Vagina (tissue), 2 donors: Measurements from ENCODE around the gene PLEKHA6. TPM values are rescaled to one million over a fixed set of nuclear protein-coding genes. Genes with fewer than 3 reads are reported as not detected.

ENCODE experiments used
- DNase-seq, 2 donors: peaks; one replicate each; pipeline ENCODE4 v3.0.0-alpha.2; 2017; ENCODE audit errors: extremely low spot score in 2 of 2
- H3K27ac ChIP-seq: fragments of 200-600 bp; sonication (generic); one replicate; pipeline ENCODE4 v1.5.1; 2019
- H3K27me3 ChIP-seq: fragments of 200-600 bp; sonication (generic); one replicate; pipeline ENCODE4 v1.5.1; 2019
- H3K36me3 ChIP-seq, 2 donors: fragments of 200-600 bp; sonication (generic); one replicate each; pipeline ENCODE4 v1.5.1; 2017 to 2019
- H3K4me1 ChIP-seq: fragments of 200-600 bp; sonication (generic); one replicate; pipeline ENCODE4 v1.5.1; 2019
- H3K4me3 ChIP-seq, 2 donors: fragments of 200-600 bp; sonication (generic); 1 replicate in 1 of 2; 2 replicates in 1 of 2; pipeline ENCODE4 v1.5.1; 2016 to 2019
- H3K9me3 ChIP-seq: fragments of 200-600 bp; sonication (generic); one replicate; pipeline ENCODE4 v1.5.1; 2019
- POLR2A ChIP-seq, 2 donors: fragments of 450-650 bp; IDR thresholded peaks; one replicate each; pipeline ENCODE4 v1.6.1; 2017; ENCODE audit warnings: antibody characterized with exemption in 2 of 2, mild to moderate bottlenecking in 2 of 2, moderate library complexity in 2 of 2
- POLR2AphosphoS5 ChIP-seq, 2 donors: sonication (generic); formaldehyde crosslinking; IDR thresholded peaks; one replicate each; pipeline ENCODE4 v1.9.0; 2017; ENCODE audit warnings: antibody characterized with exemption in 2 of 2, mild to moderate bottlenecking in 2 of 2, low read depth in 1 of 2; ENCODE audit not compliant: insufficient read depth in 1 of 2
- intact Hi-C: fragments of 100-400 bp; cut with DNase I; formaldehyde crosslinking; loops from one replicate; pipeline ENCODE4 v1.15.1; 2023
- total RNA-seq: library from RNA; depleted of rRNA; stranded (reverse); fragments of >200 nt; gene quantifications from one replicate; pipeline ENCODE4 v1.2.3, GENCODE V29; 2016
- TF ChIP-seq, protein P1 (sequence below), 3 experiments: fragments of 450-650 bp in 2 of 3; fragments of 200-600 bp in 1 of 3; sonication (generic) in 1 of 3; IDR thresholded peaks; one replicate each; pipeline ENCODE4 v1.5.1; 2017 to 2019; ENCODE audit warnings: antibody characterized with exemption in 3 of 3, mild to moderate bottlenecking in 2 of 3, moderate library complexity in 2 of 3

Gene PLEKHA6
- total RNA-seq, 1 donor from 2014 or later: 15.0 TPM

DNA sequence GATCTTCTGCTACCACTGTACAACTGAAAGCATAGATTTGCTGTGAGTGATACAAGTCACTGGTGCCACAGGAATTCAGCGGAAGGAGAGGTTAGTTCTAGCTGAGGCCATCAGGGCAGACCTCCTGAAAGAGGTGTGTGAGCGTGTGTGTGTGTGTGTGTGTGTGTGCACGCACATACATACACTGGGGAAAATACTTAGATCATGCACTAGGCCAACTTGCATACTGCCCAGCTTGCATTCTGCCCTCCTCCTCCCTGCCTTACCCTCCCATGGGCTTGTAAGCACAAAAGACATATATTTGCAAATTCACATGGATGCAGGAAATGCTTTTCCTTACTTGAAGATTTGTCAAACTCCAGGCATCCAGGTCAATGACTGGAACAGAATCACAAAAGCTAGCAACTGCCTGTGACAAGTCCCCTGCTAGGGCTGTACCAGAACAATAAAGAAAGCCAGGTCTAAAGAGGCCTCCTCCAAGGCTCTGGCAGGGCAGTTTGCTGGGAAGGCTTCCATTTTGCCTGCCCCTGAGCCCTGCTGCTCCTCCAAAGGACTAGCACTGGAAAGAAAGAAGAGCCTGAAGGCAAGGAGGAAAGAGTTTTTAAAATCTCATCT, 23.2 kb downstream of the PLEKHA6 start:
- H3K4me1 ChIP-seq: peaks cover 16% of the 10 kb centered on the region
- no peak for DNase-seq
- TF ChIP-seq POLR2AphosphoS5 (IDR thresholded peaks at IDR 0.05; ENCODE audit: insufficient read depth in 1 of 2, low read depth in 1 of 2) (no peak), POLR2A (IDR thresholded peaks at IDR 0.05) (no peak)
- TF ChIP-seq, protein P1, sequence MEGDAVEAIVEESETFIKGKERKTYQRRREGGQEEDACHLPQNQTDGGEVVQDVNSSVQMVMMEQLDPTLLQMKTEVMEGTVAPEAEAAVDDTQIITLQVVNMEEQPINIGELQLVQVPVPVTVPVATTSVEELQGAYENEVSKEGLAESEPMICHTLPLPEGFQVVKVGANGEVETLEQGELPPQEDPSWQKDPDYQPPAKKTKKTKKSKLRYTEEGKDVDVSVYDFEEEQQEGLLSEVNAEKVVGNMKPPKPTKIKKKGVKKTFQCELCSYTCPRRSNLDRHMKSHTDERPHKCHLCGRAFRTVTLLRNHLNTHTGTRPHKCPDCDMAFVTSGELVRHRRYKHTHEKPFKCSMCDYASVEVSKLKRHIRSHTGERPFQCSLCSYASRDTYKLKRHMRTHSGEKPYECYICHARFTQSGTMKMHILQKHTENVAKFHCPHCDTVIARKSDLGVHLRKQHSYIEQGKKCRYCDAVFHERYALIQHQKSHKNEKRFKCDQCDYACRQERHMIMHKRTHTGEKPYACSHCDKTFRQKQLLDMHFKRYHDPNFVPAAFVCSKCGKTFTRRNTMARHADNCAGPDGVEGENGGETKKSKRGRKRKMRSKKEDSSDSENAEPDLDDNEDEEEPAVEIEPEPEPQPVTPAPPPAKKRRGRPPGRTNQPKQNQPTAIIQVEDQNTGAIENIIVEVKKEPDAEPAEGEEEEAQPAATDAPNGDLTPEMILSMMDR (IDR thresholded peaks at IDR 0.05): no peak
- H3K4me3 ChIP-seq: no peak overlapping the region
- H3K27ac ChIP-seq: no peak overlapping the region
- intact Hi-C loops: no loop called here
- H3K9me3 ChIP-seq: no peaks in the 10 kb centered on the region
- H3K27me3 ChIP-seq: no peaks in the 10 kb centered on the region
- H3K36me3 ChIP-seq: no peaks in the 10 kb centered on the region

DNA sequence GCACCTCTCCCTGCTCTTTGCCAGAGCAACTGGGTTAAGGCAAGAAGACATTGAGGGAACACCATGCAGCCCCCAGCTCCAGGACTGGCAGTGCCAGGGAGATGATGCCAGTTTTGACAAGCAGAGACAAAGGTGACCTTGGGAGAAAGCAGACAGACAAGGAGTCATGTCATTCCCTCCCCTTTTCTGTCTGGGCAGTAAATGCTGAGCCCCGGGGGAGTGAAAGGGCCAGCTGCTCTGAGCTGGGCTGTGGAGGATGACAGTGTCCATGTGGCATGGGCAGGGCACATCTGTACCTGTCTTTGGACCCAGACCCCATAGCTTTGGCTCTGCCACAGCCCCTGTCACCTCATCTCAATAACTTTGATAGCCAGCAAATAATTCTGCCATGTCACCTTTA, 24.2 kb downstream of the PLEKHA6 start:
- Histone ChIP-seq H3K27ac (no peak overlapping the region), H3K9me3 (no peaks in the 10 kb centered on the region), H3K27me3 (no peaks in the 10 kb centered on the region), H3K4me1 (peaks cover 16% of the 10 kb centered on the region), H3K36me3 (no peaks in the 10 kb centered on the region), H3K4me3 (no peak overlapping the region)
- intact Hi-C loops: no loop called here
- TF ChIP-seq POLR2A (IDR thresholded peaks at IDR 0.05): no peak
- no peak for TF ChIP-seq POLR2AphosphoS5 (IDR thresholded peaks at IDR 0.05; ENCODE audit: insufficient read depth in 1 of 2, low read depth in 1 of 2)
- TF ChIP-seq, protein P1 (IDR thresholded peaks at IDR 0.05): no peak
- no peak for DNase-seq

DNA sequence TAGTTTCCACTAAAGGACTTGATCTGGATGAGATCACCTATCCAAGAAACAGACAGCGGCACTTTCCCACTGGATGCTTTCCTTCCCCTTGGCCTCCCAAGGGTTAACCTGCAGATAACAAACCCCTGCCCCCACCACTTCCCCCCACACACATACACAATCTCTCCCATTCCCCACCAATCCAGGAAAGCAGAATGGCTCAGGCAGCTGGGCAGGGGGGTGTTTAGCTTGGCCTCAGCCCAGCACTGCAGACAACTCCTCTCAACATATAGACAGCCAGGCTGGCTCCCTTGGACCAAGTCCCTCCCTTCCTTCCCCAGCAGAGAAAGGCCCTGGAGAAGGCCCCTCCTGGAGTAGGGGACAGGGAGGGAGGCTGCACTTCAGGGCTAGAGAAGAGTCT, 24.6 kb downstream of the PLEKHA6 start:
- DNase-seq: no peak
- Histone ChIP-seq H3K4me3 (no peak overlapping the region), H3K27ac (no peak overlapping the region), H3K36me3 (no peaks in the 10 kb centered on the region), H3K27me3 (no peaks in the 10 kb centered on the region), H3K9me3 (no peaks in the 10 kb centered on the region), H3K4me1 (peaks cover 16% of the 10 kb centered on the region)
- no peak for TF ChIP-seq POLR2AphosphoS5 (IDR thresholded peaks at IDR 0.05; ENCODE audit: insufficient read depth in 1 of 2, low read depth in 1 of 2)
- TF ChIP-seq, protein P1 (IDR thresholded peaks at IDR 0.05): no peak
- TF ChIP-seq POLR2A (IDR thresholded peaks at IDR 0.05): no peak
- intact Hi-C loops: no loop called here

DNA sequence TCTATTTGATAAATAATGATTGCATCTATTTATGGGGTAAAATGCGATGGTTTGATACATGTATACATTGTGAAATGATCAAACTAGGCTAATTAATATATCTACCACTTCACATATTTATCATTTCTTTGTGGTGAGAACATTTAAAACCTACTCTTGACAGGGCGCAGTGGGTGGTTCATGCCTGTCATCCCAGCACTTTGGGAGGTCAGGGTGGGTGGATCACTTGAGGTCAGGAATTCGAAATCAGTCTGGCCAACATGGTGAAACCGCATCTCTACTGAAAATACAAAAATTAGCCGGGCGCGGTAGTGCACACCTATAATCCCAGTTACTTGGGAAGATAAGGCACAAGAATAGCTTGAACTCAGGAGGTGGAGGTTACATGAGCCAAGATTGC, 25.3 kb downstream of the PLEKHA6 start:
- intact Hi-C loops: no loop called here
- Histone ChIP-seq H3K4me3 (no peak overlapping the region), H3K4me1 (peaks cover 15% of the 10 kb centered on the region), H3K9me3 (no peaks in the 10 kb centered on the region), H3K27ac (no peak overlapping the region), H3K27me3 (no peaks in the 10 kb centered on the region), H3K36me3 (no peaks in the 10 kb centered on the region)
- TF ChIP-seq POLR2A (IDR thresholded peaks at IDR 0.05) (no peak), POLR2AphosphoS5 (IDR thresholded peaks at IDR 0.05; ENCODE audit: insufficient read depth in 1 of 2, low read depth in 1 of 2) (no peak)
- TF ChIP-seq, protein P1 (IDR thresholded peaks at IDR 0.05): no peak
- DNase-seq: no peak

DNA sequence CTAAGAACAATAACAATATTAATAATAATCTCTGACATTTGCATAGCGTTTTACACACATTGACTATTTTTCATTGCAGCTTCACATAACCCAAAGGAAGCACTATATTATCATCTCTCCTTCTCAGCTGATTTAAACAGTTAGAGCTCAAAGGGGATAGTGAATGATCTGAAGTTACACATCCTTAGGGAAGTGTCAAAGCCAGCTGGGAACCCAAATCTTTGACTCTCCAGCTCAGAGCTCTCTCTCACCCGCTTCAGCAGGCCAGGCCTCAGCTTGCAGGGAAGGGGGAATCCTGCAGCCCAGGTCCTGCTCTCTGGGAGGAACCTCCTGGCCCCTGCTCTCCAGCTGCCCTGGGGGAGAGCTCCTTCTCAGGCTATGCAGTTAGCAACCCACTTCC, 26.3 kb downstream of the PLEKHA6 start:
- TF ChIP-seq, protein P1 (IDR thresholded peaks at IDR 0.05): no peak
- TF ChIP-seq POLR2AphosphoS5 (IDR thresholded peaks at IDR 0.05; ENCODE audit: insufficient read depth in 1 of 2, low read depth in 1 of 2): no peak
- TF ChIP-seq POLR2A (IDR thresholded peaks at IDR 0.05): no peak
- Histone ChIP-seq H3K9me3 (no peaks in the 10 kb centered on the region), H3K36me3 (no peaks in the 10 kb centered on the region), H3K4me3 (no peak overlapping the region), H3K4me1 (peaks cover 5% of the 10 kb centered on the region), H3K27ac (no peak overlapping the region), H3K27me3 (no peaks in the 10 kb centered on the region)
- DNase-seq: no peak
- intact Hi-C loops: no loop called here
